ENCODE data around the gene RNF157. TPM values are rescaled to one million over a fixed set of nuclear protein-coding genes. Genes with fewer than 3 reads are reported as not detected.

The RNF157 gene
- total and polyA plus RNA-seq, 8 donors: 0.95 to 41.4 (median 4.5) TPM

DNA sequence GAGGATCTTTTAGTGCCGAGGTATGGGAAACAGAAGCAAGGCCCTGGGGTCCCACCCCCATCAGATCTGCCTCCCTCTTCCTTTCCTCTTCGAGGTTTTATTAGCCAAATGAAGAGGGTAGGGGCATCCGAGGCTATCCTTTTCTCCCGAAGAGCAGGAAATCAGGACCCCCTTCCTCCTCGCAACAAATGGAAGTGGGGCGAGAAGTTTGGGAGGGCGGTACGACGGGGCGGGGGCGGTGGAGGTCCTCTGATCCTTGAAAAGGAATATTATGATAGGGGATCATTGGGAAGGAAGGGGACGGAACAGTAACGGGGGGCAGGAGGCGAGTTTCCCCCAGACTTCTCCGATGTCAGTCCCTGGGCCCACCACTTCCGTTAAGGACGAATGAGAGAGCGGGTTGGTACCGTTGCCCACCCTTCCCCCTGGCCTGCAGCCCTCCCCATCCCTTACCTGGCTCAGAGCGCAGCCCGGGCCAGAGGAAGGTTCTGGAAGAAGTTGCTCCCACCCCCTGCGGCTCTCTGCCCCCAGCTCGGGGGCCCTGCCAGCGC, 99.6 kb downstream of the RNF157 start:
- intact Hi-C loops (cut with DNase I; ENCODE audit: low total_unique reads): no loop called here
- Histone ChIP-seq H3K27me3 (peaks cover 0 to 54% (median 45%) of the 10 kb centered on the region in 3 donors), H3K4me1 (peaks cover 24 to 62% (median 37%) of the 10 kb centered on the region in 4 donors), H3K9me3 (no peaks in the 10 kb centered on the region), H3K27ac (peak overlapping the region in 1 of 5 donors; percentile 39), H3K4me3 (peak overlapping the region; percentile 43 to 59 (median 53)), H3K36me3 (no peaks in the 10 kb centered on the region)
- no peak for DNase-seq
- WGBS, 5 donors: 5 to 11% (median 6%) methylated on average over 22 to 24 of the region's 24 CpGs
- no peak for TF ChIP-seq EP300 (IDR thresholded peaks at IDR 0.05)
- no peak for TF ChIP-seq POLR2AphosphoS5 (IDR thresholded peaks at IDR 0.05)
- TF ChIP-seq, protein P1, sequence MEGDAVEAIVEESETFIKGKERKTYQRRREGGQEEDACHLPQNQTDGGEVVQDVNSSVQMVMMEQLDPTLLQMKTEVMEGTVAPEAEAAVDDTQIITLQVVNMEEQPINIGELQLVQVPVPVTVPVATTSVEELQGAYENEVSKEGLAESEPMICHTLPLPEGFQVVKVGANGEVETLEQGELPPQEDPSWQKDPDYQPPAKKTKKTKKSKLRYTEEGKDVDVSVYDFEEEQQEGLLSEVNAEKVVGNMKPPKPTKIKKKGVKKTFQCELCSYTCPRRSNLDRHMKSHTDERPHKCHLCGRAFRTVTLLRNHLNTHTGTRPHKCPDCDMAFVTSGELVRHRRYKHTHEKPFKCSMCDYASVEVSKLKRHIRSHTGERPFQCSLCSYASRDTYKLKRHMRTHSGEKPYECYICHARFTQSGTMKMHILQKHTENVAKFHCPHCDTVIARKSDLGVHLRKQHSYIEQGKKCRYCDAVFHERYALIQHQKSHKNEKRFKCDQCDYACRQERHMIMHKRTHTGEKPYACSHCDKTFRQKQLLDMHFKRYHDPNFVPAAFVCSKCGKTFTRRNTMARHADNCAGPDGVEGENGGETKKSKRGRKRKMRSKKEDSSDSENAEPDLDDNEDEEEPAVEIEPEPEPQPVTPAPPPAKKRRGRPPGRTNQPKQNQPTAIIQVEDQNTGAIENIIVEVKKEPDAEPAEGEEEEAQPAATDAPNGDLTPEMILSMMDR (IDR thresholded peaks at IDR 0.05): no peak
- no peak for TF ChIP-seq POLR2A (IDR thresholded peaks at IDR 0.05)

DNA sequence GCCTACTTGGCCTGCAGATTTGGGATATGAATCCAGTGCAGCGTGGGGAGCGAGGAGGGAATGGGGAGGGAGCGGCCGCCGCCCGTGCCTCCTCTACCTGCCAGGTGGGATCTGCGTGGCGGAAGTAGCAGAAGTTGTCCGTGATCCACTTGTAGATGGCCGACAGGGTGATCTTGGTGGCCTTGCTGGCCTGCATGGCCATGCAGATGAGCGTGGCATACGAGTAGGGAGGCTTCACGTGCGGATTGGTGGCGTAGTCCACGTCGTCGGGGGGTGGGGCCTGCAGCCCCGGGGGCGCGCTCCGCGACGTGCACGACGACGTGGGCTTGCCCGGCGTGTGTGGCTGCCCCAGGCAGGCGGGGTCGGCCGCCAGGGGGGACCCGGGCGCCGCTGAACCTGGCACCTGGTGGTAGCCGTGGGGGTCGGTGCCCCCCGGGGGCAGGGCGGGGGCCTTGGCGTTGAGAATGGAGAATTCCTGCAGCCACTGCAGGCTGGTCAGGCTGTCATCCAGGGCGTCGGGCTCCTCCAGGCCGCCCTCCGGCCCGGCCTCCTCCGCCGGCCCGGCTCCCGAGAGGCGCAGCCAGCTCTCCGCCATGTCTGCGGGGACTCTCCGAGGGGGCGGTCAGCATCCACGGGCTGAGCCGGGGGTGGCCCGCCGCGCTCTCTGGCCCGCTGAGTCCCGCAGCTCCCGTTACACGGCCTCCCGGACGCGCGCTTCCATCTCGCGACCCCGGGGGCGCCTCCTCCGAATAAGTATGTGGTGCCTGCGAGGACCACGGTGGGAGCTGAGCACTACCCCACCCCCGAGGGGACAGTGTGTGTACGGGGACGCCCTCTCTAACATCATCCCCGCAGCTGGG, 100.3 kb downstream of the RNF157 start:
- Histone ChIP-seq H3K4me3 (peak overlapping the region; percentile 23 to 59 (median 49)), H3K36me3 (no peaks in the 10 kb centered on the region), H3K27me3 (peaks cover 0 to 61% (median 47%) of the 10 kb centered on the region in 3 donors), H3K27ac (no peak overlapping the region), H3K4me1 (peaks cover 24 to 58% (median 37%) of the 10 kb centered on the region in 4 donors), H3K9me3 (no peaks in the 10 kb centered on the region)
- peak in 1 of 2 donors; percentile 82 for DNase-seq
- intact Hi-C loops (cut with DNase I; ENCODE audit: low total_unique reads): no loop called here
- 20 to 28% (median 28%) methylated on average over 22 to 78 of the region's 78 CpGs for WGBS, 5 donors
- TF ChIP-seq EP300 (IDR thresholded peaks at IDR 0.05): no peak
- TF ChIP-seq, protein P1 (IDR thresholded peaks at IDR 0.05): peak in 1 of 7 experiments; percentile 11

DNA sequence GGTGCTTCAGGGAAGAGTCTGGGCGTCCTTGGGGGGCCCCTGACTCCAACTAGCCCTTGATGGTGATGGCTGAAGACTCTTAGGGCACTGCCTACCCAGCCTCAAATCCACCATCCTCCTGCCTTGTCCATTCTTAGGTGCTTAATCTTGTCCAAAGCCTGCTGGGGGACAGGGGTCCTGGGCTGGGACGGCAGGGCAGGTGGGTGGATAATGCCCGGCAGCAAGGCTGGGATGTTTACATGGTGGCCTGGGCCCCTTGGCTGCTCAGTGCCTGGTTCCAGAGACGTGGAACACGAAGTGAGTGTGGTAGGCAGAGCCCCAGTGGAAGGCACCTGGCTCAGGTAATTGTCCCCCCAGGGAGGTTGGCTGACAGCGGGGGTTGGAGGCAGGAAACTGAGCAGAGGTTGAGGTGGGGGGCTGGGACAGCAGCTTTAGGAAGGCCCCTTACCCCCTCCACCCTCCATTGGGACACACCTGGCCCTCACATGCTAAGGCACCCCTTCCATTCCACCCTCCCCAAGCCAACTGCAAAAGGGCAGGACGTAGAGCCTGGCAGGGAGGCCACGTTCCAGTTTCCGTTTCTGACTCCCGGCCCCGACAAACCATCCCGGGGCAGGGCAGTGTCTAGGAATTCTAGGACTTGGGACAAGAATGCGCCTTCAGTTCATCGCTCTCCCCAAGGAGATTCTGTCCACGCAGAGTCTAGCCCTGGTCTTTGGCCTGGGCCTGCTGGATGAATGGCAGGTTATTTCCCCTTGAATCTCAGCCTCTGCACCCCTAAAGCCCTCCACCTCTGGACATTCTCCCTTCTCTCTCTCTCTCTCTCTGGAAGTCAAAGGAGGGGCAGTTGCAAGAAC, 101.2 kb downstream of the RNF157 start:
- WGBS, 5 donors: 56 to 67% (median 60%) methylated on average over 12 to 15 of the region's 15 CpGs

More for the DNA sequence above, 101.2 kb downstream of the RNF157 start:
- no peaks in the 10 kb centered on the region for H3K36me3 ChIP-seq
- no peak overlapping the region for H3K27ac ChIP-seq
- TF ChIP-seq, protein P1 (IDR thresholded peaks at IDR 0.05): no peak
- TF ChIP-seq POLR2A (IDR thresholded peaks at IDR 0.05) (no peak), EP300 (IDR thresholded peaks at IDR 0.05) (no peak), POLR2AphosphoS5 (IDR thresholded peaks at IDR 0.05) (no peak)
- H3K4me1 ChIP-seq: peaks cover 24 to 55% (median 37%) of the 10 kb centered on the region in 4 donors
- no peak overlapping the region for H3K4me3 ChIP-seq
- intact Hi-C loops (cut with DNase I; ENCODE audit: low total_unique reads): no loop called here
- no peak for DNase-seq
- H3K9me3 ChIP-seq: no peaks in the 10 kb centered on the region
- peaks cover 0 to 70% (median 51%) of the 10 kb centered on the region in 3 donors for H3K27me3 ChIP-seq
